HepG2 (cell line): Measurements from ENCODE around the gene ZNF684. TPM values are rescaled to one million over a fixed set of nuclear protein-coding genes. Genes with fewer than 3 reads are reported as not detected.
A peak's percentile ranks its signal among the peaks of the same experiment; 100 is the strongest.

Experiments used
- AGO2 ChIP-seq: fragments of 200-400 bp; formaldehyde crosslinking; optimal IDR thresholded peaks from 2 replicates; pipeline ENCODE3; 2017; ENCODE audit warnings: mild to moderate bottlenecking, low read depth, low read length, moderate library complexity
- ARNT ChIP-seq: fragments of 450-650 bp; IDR thresholded peaks from 2 replicates; pipeline ENCODE4 v1.6.1; 2017
- CEBPB ChIP-seq: IDR thresholded peaks from 2 replicates; pipeline ENCODE4 v1.6.1; 2011; ENCODE audit warnings: low read depth, low read length, improper control_type of control experiment, borderline replicate concordance
- CHCHD3 ChIP-seq: sonication (generic); formaldehyde crosslinking; IDR thresholded peaks from 2 replicates; pipeline ENCODE4 v1.8.0; 2022; ENCODE audit warnings: mild to moderate bottlenecking, missing genetic modification reagents, moderate library complexity
- FOXJ3 ChIP-seq: sonication (generic); formaldehyde crosslinking; IDR thresholded peaks from 2 replicates; pipeline ENCODE4 v1.4.0; 2020; ENCODE audit warnings: missing genetic modification reagents, mild to moderate bottlenecking, borderline replicate concordance
- GFI1 ChIP-seq: sonication (generic); formaldehyde crosslinking; IDR thresholded peaks from 2 replicates; pipeline ENCODE4 v1.5.0; 2020; ENCODE audit warnings: missing genetic modification reagents, mild to moderate bottlenecking, borderline replicate concordance
- GLI4 ChIP-seq: sonication (generic); formaldehyde crosslinking; IDR thresholded peaks from 2 replicates; pipeline ENCODE4 v1.5.1; 2020; ENCODE audit warnings: missing genetic modification reagents, mild to moderate bottlenecking, moderate library complexity, borderline replicate concordance
- KDM1A ChIP-seq: IDR thresholded peaks from 2 replicates; pipeline ENCODE4 v1.6.1; 2016; ENCODE audit warnings: missing compliant biosample characterization
- KLF16 ChIP-seq, 2 experiments: sonication (generic) in 1 of 2; formaldehyde crosslinking in 1 of 2; IDR thresholded peaks; 2 replicates each; pipeline versions ENCODE4 v1.6.1 to v1.8.0; 2016 to 2023; ENCODE audit warnings: missing genetic modification reagents in 2 of 2, missing compliant biosample characterization in 1 of 2
- NAIF1 ChIP-seq: sonication (generic); formaldehyde crosslinking; IDR thresholded peaks from 2 replicates; pipeline ENCODE4 v1.5.0; 2020; ENCODE audit warnings: mild to moderate bottlenecking, missing genetic modification reagents, borderline replicate concordance
- NFYB ChIP-seq: sonication (generic); formaldehyde crosslinking; IDR thresholded peaks from 2 replicates; pipeline ENCODE4 v1.4.0; 2020; ENCODE audit warnings: missing genetic modification reagents
- PHF8 ChIP-seq: sonication (generic); formaldehyde crosslinking; IDR thresholded peaks from 2 replicates; pipeline ENCODE4 v1.5.0; 2020; ENCODE audit warnings: missing genetic modification reagents
- RORA ChIP-seq: sonication (generic); formaldehyde crosslinking; IDR thresholded peaks from 2 replicates; pipeline ENCODE4 v1.5.0; 2020; ENCODE audit warnings: mild to moderate bottlenecking, missing genetic modification reagents, moderate library complexity
- SRF ChIP-seq: IDR thresholded peaks from 2 replicates; pipeline ENCODE4 v1.6.1; 2011; ENCODE audit warnings: mild to moderate bottlenecking, low read depth, low read length, moderate library complexity
- TAF1 ChIP-seq: sonication (generic); formaldehyde crosslinking; IDR thresholded peaks from 2 replicates; pipeline ENCODE4 v1.4.0; 2020; ENCODE audit warnings: missing genetic modification reagents
- TCF7L2 ChIP-seq: IDR thresholded peaks from 2 replicates; pipeline ENCODE4 v1.6.1; 2011; ENCODE audit warnings: mild to moderate bottlenecking, low read depth, low read length, moderate library complexity
- ZBTB8A ChIP-seq: sonication (generic); formaldehyde crosslinking; IDR thresholded peaks from 2 replicates; pipeline ENCODE4 v1.4.0; 2020; ENCODE audit warnings: mild to moderate bottlenecking, low read depth, missing genetic modification reagents, borderline replicate concordance
- ZMAT3 ChIP-seq: sonication (generic); formaldehyde crosslinking; conservative IDR thresholded peaks from 2 replicates; pipeline ENCODE4 v1.7.0; 2021; ENCODE audit warnings: missing genetic modification reagents
- ZNF251 ChIP-seq: sonication (generic); formaldehyde crosslinking; IDR thresholded peaks from 2 replicates; pipeline ENCODE4 v1.9.0; 2021; ENCODE audit warnings: mild to moderate bottlenecking, missing genetic modification reagents
- ZNF256 ChIP-seq: sonication (generic); formaldehyde crosslinking; conservative IDR thresholded peaks from 2 replicates; pipeline ENCODE4 v1.4.0; 2020; ENCODE audit warnings: missing genetic modification reagents
- ZNF329 ChIP-seq: sonication (generic); formaldehyde crosslinking; IDR thresholded peaks from 2 replicates; pipeline ENCODE4 v1.9.0; 2021; ENCODE audit warnings: low read depth, mild to moderate bottlenecking, missing genetic modification reagents
- ZNF331 ChIP-seq: sonication (generic); formaldehyde crosslinking; IDR thresholded peaks from 2 replicates; pipeline ENCODE4 v1.4.0; 2020; ENCODE audit warnings: missing genetic modification reagents
- ZNF530 ChIP-seq: sonication (generic); formaldehyde crosslinking; IDR thresholded peaks from 2 replicates; pipeline ENCODE4 v1.5.0; 2020; ENCODE audit warnings: low read depth, mild to moderate bottlenecking, missing genetic modification reagents
- ZNF562 ChIP-seq: sonication (generic); formaldehyde crosslinking; IDR thresholded peaks from 2 replicates; pipeline ENCODE4 v1.8.0; 2022; ENCODE audit warnings: missing genetic modification reagents, borderline replicate concordance
- ZNF570 ChIP-seq: sonication (generic); formaldehyde crosslinking; IDR thresholded peaks from 2 replicates; pipeline ENCODE4 v1.4.0; 2020; ENCODE audit warnings: mild to moderate bottlenecking, missing genetic modification reagents, borderline replicate concordance
- ZSCAN20 ChIP-seq: sonication (generic); formaldehyde crosslinking; IDR thresholded peaks from 2 replicates; pipeline ENCODE4 v1.4.0; 2020; ENCODE audit warnings: missing genetic modification reagents, mild to moderate bottlenecking, borderline replicate concordance
- polyA plus RNA-seq, 8 experiments: library from polyadenylated mRNA; depleted of rRNA in 3 of 8; stranded (reverse) in 7 of 8; unstranded in 1 of 8; fragments of >200 nt; fragmentation: Illumina TruSeq in 4 of 8; extraction: Trizol in 4 of 8; gene quantifications; 2 replicates each; pipeline versions ENCODE4 v1.2.1 to v1.2.3, GENCODE V29; 2011 to 2016; ENCODE audit warnings: low read depth in 4 of 8, missing spikeins in 1 of 8, mixed read lengths in 1 of 8; ENCODE audit not compliant: insufficient read depth in 1 of 8
- total RNA-seq, 5 experiments: library from RNA; depleted of rRNA; stranded (reverse); fragments of >200 nt; fragmentation: Illumina TruSeq; extraction: Trizol; gene quantifications; 2 replicates each; pipeline ENCODE4 v1.2.3, GENCODE V29; 2016; ENCODE audit warnings: low read depth in 1 of 5
- TF ChIP-seq, protein P1 (sequence below): IDR thresholded peaks from 2 replicates; pipeline ENCODE4 v1.6.1; 2018; ENCODE audit warnings: missing genetic modification reagents
- TF ChIP-seq, protein P2 (sequence below): sonication (generic); formaldehyde crosslinking; IDR thresholded peaks from 2 replicates; pipeline ENCODE4 v1.5.1; 2020; ENCODE audit warnings: mild to moderate bottlenecking, moderate library complexity, missing genetic modification reagents

ZNF684 gene
- total and polyA plus RNA-seq, 2 of the 13 experiments (the other 11 are each of a cell fraction or from before 2014, with no cell fraction given), result 6.5 to 15.2 TPM

DNA sequence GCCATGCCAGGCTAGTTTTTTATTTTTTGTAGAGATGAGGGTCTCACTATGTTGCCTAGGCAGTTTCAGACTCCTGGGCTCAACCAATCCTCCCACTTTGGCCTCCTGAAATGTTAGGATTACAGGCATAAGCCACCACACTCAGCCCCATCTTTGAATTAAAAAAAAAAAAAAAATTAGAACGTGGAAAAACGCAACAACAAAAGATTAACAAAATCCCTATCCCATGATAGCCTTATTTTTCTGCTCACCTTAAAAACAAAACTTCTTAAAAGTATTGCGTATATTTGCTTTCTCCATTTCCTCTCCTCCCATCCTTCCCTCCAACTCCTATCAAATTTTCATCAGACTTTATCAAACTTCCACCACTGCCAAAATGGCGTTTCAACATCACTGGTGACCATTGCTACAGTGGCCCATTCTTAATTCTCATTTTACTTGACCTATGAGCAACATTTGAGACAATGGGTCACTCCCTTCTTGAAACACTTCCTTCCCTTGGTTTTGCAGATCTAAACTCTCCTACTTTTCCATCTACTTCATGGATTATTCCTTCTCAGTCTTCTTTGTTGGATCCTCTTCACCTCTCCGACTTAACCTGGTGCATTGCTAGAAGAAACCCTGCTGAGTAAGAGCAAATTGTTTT, 579 bp upstream of the ZNF684 start (continued):
- TF ChIP-seq ZNF530 (CRISPR knock-in tag), result no peak
- TF ChIP-seq KDM1A (CRISPR knock-in tag), result no peak
- no peak for TF ChIP-seq ZNF331 (CRISPR knock-in tag)
- TF ChIP-seq ZBTB8A (CRISPR knock-in tag), result no peak
- no peak for TF ChIP-seq NFYB (CRISPR knock-in tag)
- no peak; the same call in 1 of the 2 replicates for TF ChIP-seq ZNF256 (CRISPR knock-in tag)
- TF ChIP-seq AGO2, result no peak
- TF ChIP-seq, protein P1, sequence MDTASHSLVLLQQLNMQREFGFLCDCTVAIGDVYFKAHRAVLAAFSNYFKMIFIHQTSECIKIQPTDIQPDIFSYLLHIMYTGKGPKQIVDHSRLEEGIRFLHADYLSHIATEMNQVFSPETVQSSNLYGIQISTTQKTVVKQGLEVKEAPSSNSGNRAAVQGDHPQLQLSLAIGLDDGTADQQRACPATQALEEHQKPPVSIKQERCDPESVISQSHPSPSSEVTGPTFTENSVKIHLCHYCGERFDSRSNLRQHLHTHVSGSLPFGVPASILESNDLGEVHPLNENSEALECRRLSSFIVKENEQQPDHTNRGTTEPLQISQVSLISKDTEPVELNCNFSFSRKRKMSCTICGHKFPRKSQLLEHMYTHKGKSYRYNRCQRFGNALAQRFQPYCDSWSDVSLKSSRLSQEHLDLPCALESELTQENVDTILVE (CRISPR knock-in tag), result no peak
- no peak for TF ChIP-seq TCF7L2
- no peak for TF ChIP-seq FOXJ3 (CRISPR knock-in tag)
- TF ChIP-seq GFI1 (CRISPR knock-in tag), result no peak
- no peak for TF ChIP-seq SRF
- TF ChIP-seq ARNT, result no peak
- TF ChIP-seq ZSCAN20 (CRISPR knock-in tag), result no peak
- TF ChIP-seq, protein P2, sequence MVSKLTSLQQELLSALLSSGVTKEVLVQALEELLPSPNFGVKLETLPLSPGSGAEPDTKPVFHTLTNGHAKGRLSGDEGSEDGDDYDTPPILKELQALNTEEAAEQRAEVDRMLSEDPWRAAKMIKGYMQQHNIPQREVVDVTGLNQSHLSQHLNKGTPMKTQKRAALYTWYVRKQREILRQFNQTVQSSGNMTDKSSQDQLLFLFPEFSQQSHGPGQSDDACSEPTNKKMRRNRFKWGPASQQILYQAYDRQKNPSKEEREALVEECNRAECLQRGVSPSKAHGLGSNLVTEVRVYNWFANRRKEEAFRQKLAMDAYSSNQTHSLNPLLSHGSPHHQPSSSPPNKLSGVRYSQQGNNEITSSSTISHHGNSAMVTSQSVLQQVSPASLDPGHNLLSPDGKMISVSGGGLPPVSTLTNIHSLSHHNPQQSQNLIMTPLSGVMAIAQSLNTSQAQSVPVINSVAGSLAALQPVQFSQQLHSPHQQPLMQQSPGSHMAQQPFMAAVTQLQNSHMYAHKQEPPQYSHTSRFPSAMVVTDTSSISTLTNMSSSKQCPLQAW, result no peak
- no peak for TF ChIP-seq ZNF329 (CRISPR knock-in tag)
- 0 out of 2 replicates have a peak, but pooled peaks have one; percentile 5 for TF ChIP-seq CEBPB
- 0 out of 4 replicates have a peak, but pooled peaks of 1 of the 2 experiments have one; percentile 12 for TF ChIP-seq KLF16 (CRISPR knock-in tag; IDR thresholded peaks at IDR 0.05)
- 0 out of 2 replicates have a peak, but pooled peaks have one; percentile 14 for TF ChIP-seq NAIF1 (CRISPR knock-in tag)
- no peak for TF ChIP-seq ZNF570
- no peak for TF ChIP-seq ZNF251
- TF ChIP-seq CHCHD3 (CRISPR knock-in tag), result no peak
- no peak for TF ChIP-seq GLI4
- TF ChIP-seq RORA, result 0 out of 2 replicates have a peak, but pooled peaks have one; percentile 40
- TF ChIP-seq ZNF562 (CRISPR knock-in tag), result no peak
- TF ChIP-seq PHF8 (CRISPR knock-in tag), result no peak
- no peak for TF ChIP-seq ZMAT3 (CRISPR knock-in tag)
- no peak for TF ChIP-seq TAF1
- TF ChIP-seq, all 625 proteins: peak for 18
